H1 (cell line): ENCODE measurements around the gene DACT3. TPM values are rescaled to one million over a fixed set of nuclear protein-coding genes. Genes with fewer than 3 reads are reported as not detected.

Experiments used
- CHD7 ChIP-seq: fragments of 300-600 bp; sonication (generic); IDR thresholded peaks from 2 replicates; pipeline ENCODE4 v1.7.1; 2012; ENCODE audit warnings: low read length, moderate library complexity, mild to moderate bottlenecking, inconsistent platforms; ENCODE audit not compliant: insufficient replicate concordance
- KDM4A ChIP-seq: IDR thresholded peaks from one replicate; pipeline ENCODE4 v1.7.1; 2012; ENCODE audit warnings: low read depth, mild to moderate bottlenecking, moderate library complexity, low read length, inconsistent platforms; ENCODE audit not compliant: severe bottlenecking
- SUZ12 ChIP-seq: fragments of 200-600 bp; sonication (generic); IDR thresholded peaks from 2 replicates; pipeline ENCODE4 v1.6.1; 2012; ENCODE audit warnings: mild to moderate bottlenecking, inconsistent platforms, low read length, moderate library complexity, mixed read lengths
- polyA plus RNA-seq, 7 experiments: library from polyadenylated mRNA; depleted of rRNA in 3 of 7; stranded (reverse) in 5 of 7; unstranded in 2 of 7; fragments of >200 nt in 5 of 7; fragments of 200-250 nt in 2 of 7; gene quantifications; 1 replicate in 5 of 7; 2 replicates in 1 of 7; 4 replicates in 1 of 7; pipeline versions ENCODE4 v1.2.1 to v1.2.3, GENCODE V29; 2011 to 2013; ENCODE audit warnings: missing spikeins in 2 of 7, mixed read lengths in 2 of 7
- total RNA-seq: library from RNA; stranded (reverse); fragmentation: NEBNext Ultra II Directional; extraction: Animal tissue kit (Norgen Biotek cat#: 25700); gene quantifications from 2 replicates; pipeline ENCODE4 v1.2.1, GENCODE V29; 2021

Gene DACT3
- total and polyA plus RNA-seq, 2 of the 8 experiments (the other 6 are each of a cell fraction or from before 2014, with no cell fraction given): 1.8 to 2.0 TPM

- TF ChIP-seq CHD7 (no peak), KDM4A (no peak), SUZ12 (no peak)
These were observed 39.7 kb upstream of the DACT3 start (continued) for GRCh38 chr19:46700704-46701103.
